Stimulated activated CD4-positive, alpha-beta T cell treated with anti-CD3 and anti-CD28 coated beads, Interleukin-1b, Interleukin-23, amount 100 ng/mL, for 24 hours (primary cell): Measurements from ENCODE around the gene CDKAL1.

ENCODE experiments used
- DNase-seq, 4 experiments: peaks; one replicate each; pipeline ENCODE4 v3.0.0-alpha.2; 2020; ENCODE audit warnings: low read depth in 4 of 4, low spot score in 1 of 4

Gene CDKAL1

DNA sequence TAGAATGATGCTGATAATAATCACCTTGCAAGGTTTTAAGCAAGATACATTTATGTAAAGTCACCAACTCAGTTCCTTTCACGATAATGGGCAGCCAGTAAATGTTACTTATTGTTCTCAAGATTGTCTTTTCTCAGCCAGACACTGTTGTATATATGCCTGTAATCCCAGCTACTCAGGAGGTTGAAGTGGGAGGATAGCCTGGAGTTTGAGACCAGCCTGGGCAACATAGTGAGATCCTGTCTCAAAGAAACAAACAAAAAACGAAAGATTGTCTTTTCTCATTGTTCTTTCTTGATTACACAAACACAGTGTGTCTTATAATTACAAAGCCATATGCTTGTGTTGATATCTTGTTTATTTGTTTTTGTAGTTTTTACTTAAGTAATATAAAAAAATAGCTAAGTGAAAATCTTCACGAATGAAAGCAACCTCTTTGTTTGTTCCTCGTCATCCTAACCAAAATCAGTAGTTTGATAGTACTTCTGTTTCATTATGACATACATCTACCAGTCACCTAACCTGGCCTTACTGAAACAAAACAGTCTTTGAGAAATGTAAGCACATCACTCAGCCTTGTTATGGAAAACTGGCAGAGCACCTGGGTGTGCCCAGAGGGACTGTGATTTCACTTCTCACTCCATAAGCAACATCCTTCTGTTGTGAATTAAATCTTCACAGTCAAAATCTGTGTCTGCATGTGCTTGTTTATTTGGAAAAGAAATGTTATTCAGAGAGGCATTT, 623.1 kb downstream of the CDKAL1 start:
- DNase-seq: no peak

DNA sequence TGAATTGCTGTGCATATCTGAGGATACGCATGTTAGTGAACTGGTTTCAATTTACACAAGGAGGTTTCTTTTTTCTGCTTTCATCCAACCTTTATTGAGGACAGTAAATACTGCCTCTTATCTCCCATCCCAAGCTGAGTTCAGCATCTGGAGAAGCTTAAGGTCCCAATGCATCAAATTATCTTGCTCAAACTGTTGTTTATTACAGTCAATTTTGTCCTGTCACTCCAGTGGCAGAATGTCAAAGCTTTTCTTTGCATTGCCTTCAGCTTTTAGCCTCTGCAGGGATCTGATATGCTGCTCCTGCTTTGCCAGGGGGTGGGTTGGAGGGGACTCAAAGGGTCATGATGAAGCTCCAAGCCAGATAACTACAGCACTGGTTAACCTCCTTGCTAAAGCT, 623.9 kb downstream of the CDKAL1 start:
- no peak for DNase-seq

DNA sequence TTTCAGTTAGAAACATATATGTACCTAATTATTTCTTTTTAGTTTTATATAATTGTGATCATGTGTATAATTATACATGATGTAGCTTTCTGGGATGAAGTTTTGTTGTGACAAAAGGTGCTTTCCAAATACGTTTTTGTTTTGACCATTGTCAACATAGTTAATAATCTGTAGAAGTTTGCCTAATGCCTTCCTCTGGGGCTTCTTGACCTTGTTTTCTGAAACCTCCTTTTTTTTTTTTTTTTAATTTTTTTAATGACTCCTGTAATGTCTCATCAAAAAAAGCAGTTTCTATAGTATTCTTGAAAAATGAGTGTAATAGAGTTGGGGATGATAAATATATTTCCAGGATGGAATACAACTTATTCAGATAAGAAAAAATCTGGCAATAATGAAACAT, 624.6 kb downstream of the CDKAL1 start:
- DNase-seq: no peak

DNA sequence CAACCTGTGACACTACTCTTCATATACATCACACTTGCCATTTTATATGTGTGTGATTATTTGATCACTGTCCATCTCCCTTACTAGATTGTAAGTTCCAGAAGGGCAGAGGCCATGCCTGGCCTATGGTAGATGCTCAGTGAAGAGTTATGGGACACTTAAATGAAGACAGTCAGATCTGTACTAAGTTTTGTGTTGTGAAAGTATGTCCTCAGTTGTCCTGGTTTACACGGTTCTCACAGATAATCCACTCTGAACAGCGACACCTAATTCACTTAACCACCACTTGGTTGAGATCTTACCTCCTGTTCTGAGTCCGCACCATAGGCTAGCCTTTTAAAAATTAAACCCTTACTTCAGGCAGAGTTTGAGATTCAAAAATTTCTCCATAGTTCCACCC, 625.2 kb downstream of the CDKAL1 start:
- no peak for DNase-seq

- no peak for DNase-seq
These were observed 627.5 kb downstream of the CDKAL1 start for GRCh38 chr6:21161707-21162106.

DNA sequence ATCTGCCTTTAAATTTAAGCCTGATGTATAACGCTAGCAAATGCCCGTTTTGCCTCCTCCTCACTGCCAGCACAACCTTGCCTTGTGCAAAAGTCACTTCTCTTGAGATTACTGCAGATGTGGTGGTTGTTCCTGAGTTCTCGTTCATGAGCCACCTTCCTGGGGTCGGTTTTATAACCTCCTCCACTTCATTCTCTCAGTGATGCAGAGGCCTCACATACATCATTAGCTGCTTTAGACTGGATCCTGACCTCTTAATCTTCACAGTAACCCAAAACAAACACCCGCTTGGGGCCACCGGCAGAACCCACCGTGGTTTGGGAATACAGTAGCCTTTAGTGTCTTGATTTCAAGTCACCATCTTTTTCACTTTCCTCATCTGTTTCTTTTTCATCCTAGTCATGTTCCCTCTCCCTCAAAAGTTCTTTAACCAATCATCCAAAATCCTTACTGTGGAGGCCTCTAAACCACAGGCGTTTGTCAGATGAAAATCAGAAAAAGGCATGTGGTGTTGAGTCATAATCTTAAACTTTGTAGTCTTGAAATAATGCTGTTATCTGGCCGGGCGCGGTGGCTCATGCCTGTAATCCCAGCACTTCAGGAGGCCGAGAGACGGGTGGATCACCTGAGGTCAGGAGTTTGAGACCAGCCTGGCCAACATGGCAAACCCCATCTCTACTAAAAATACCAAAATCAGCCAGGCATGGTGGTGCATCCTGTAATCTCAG, 629.0 kb downstream of the CDKAL1 start:
- DNase-seq: no peak

- DNase-seq: no peak
These were observed 629.6 kb downstream of the CDKAL1 start for GRCh38 chr6:21163838-21164180.

GRCh38 chr6:21164768-21165326, 630.6 kb downstream of the CDKAL1 start:
- DNase-seq: no peak

DNA sequence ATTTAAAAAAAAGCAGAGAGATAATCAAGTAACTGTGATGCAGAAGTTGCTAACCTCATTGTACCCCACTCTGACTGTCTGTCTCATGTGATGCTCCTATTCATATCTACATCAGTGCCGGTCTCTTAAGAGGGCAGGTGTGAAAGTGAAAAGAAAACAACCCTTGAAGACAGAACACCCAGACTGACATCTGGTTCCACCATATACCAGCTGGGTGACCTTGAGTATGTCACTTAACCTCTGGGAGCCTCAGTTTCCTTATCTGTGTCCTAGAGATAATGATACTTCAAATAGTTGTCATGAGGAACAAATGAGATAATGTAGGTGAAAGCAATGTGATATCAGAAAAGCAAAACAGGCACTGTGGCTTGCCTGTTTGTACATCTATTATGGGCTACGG, 632.5 kb downstream of the CDKAL1 start:
- DNase-seq: no peak

- no peak for DNase-seq
These were observed 633.5 kb downstream of the CDKAL1 start for GRCh38 chr6:21167790-21168189.

DNA sequence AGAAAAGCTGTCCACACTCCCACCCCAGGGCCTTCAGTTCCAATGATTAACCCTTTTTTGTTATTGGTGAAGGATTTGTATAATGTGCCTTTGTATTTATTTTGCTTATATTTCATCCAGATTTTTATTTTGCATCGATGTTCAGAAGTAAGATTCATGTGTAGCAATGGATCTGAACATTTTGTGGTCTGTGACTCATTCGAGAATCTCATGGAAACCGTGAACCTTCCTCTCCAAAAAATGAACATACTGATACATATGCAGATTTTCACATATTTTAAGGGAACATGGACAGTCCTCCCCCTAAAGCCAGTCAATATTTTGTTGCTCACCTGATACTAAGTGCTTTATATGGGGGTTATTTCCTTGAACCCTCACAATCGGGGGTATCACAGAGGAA, 637.5 kb downstream of the CDKAL1 start:
- DNase-seq: no peak

DNA sequence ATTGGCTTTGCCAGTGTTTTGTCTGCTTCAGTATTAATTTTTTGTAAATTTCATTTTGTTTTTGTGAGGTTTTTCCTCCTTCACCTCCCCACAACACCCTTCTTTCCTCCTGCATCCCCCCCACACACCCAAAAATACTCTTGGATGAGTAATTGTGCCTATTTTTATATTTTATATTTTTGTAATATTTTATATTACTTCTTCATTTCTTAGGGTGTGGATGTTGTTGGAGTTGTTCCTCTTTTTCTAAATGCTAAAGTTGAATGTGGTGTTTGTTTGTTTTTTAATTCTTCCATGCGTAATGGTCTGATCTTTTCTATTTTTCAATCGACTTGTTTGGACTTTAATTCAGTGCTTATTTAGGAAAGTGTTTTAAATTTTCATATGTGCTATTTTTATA, 638.8 kb downstream of the CDKAL1 start:
- DNase-seq: no peak

- no peak for DNase-seq
These were observed 639.4 kb downstream of the CDKAL1 start for GRCh38 chr6:21173678-21174077.

GRCh38 chr6:21176197-21176596, 641.9 kb downstream of the CDKAL1 start:
- no peak for DNase-seq

DNA sequence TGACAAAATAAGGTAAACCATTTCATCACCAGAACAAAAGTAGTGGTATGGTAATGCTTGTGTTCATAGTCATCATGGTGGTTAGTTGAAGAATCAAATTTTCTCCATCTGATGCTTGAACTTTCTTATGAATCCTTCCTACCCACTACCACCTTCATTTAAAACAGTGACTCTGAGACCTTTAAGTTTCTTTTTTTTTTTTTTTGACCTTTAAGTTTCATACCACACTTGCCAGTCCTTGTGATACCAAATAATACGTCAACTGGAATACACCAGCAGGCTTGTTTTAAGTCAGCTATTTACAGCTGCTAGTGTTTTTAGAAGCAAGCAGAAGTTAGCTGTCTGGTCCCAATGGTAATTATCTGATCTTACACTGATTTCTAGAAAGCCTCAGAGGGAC, 645.9 kb downstream of the CDKAL1 start:
- DNase-seq: no peak

DNA sequence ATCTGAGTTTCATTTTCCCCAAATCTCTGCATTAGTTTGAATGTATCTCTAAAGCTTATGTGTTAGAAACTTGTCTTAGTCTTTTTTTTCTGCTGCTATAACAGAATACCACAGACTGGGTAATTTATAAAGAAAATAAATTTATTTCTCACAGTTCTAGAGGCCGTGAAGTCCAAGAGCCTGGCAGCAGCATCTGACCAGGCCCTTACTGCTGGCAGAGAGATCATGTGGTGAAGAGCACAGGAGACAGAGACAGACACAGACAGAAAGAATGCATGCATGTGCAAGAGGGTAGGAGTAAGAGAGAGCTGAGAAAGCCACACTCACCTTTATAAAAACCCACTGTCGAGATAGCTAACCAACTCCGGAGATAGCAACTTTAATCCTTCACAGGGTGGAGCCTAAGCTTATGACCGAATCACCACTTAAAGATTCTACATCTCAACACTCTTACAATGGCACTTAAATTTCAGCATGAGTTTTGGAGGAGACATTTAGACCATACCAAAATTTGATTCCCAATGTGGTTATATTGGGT, 646.6 kb downstream of the CDKAL1 start:
- no peak for DNase-seq

- DNase-seq: no peak
These were observed 647.6 kb downstream of the CDKAL1 start for GRCh38 chr6:21181866-21182265.

DNA sequence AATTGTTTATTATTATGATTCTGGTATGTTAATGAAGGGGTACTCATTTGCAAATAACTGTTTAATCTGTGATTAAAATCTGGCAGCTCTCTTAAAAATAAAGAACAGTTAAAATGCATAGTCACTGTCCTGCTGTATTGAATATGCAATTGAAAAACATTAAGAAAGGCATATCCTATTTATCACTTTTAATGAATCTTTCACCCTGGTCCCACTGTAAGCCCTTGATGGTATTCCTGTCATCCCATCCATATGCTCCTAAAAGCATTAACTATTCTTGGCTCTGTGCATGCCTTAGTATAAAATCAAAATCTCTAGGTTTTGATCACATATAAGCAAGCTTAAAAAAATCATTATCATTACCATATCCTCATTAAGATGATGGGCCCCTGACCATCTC, 648.3 kb downstream of the CDKAL1 start:
- DNase-seq: no peak

DNA sequence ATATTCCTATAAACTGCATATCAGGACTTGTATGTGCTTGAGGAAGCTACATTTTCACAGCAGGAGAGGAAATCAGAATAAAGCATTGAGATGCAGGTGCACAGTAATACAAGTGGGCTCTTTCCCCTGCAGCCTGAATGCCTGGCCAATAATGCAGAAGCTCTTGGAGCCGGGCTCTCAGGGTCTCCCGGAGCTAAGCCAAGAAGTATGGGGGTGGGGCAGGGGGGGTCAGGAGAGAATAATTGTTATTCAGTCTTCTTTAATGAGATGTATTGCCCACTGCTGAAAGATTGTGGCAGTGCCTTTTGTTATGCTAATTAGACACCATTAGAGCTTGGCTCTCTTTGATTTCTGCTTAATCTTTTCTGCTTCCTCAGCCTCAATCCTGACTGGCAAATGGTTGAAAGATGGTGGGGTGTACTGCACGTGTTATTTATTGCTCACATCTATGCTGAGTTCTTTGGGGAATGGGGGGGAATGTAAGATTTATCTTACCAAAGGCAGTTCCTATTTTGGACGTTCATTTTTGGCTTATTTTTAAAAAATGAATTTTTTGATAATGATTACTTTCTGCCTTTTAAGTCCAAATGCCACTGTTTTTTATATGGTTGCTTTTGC, 651.7 kb downstream of the CDKAL1 start:
- no peak for DNase-seq

GRCh38 chr6:21186479-21187055, 652.3 kb downstream of the CDKAL1 start:
- DNase-seq: no peak

DNA sequence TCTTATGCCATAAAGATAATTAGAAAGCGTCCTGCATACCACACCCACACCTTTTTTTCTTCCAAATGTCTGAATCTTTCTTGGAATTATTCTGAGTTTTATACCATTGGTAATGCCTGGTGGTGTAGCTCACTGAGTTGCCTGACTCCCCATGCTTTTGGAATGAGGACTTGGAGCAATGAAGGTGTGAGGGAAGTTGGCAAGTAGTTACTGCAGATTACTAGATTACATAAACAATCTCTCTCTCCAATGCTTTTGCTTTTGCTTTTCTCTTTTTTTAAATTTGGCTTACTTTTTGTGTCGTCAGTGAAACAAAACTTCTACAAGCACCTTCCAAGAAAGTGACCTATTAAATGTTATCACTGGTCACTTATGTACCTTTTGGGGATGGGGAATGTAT, 653.2 kb downstream of the CDKAL1 start:
- DNase-seq: no peak
